SK-MEL-5 (cell line): ENCODE measurements around the gene PTCH1. TPM values are rescaled to one million over a fixed set of nuclear protein-coding genes. Genes with fewer than 3 reads are reported as not detected.

Experiments
- small RNA-seq, 2 experiments: library from RNA; depleted of rRNA; stranded (forward); fragments of <200 nt; gene quantifications; one replicate each; pipeline ENCODE3, GENCODE V24; 2014
- total RNA-seq: library from RNA; depleted of rRNA; stranded (reverse); fragments of >200 nt; shearing (Covaris generic); gene quantifications from 2 replicates; pipeline ENCODE4 v1.2.3, GENCODE V29; 2014; rRNA removed

The PTCH1 gene
- total RNA-seq, 1 experiment from 2014 or later = 3.8 TPM

Small RNA genes lying within 50 kb of the gene (small RNA-seq; reads per million reads assigned to genes)
- gene MT1P1 = 0 reads per million in 2 experiments

Other genes starting within 250 kb of the PTCH1 start
- 4.6 and 5.5 TPM in 2 replicates for gene FANCC, start 199.3 kb downstream of the PTCH1 start, total RNA-seq